ENCODE results near the gene PDE4C.

Gene PDE4C

DNA sequence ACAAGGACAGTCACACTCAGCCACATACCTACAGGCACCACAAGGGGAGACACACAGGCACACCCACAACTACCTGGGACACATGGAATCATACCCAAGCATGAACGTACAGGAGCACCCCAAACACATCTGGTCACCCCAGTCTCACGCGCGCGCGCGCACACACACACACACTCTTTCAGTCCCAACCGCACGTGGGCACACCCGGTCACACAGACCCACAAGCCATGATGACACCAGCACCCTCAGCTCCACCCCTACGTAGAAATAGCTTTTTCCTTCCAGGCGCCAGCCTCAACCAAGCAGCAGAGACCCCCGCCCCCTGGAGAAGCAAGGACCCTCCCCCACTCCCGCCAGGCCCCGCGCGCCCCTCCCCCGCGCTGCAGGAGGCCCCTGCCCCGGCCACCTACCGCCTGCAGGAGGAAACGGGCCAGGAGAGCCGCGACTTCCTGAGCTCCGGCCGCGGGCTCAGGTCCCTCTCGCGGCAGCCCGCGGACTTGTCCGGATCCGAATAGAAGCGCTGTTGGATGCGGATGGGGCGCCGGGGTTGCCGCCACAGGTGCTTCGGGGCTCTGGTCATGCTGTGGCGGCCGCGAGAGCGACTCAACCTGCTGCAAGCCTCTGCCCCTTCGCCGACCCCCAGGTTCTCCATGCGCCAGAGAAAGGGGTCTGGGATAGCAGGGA lies 6.4 kb upstream of the PDE4C start:
- Mint-ChIP-seq H3K27me3 (peaks cover 49% of the 10 kb centered on the region), H3K4me3 (no peak overlapping the region), H3K4me1 (no peaks in the 10 kb centered on the region), H3K36me3 (peaks cover 2% of the 10 kb centered on the region), H3K9me3 (no peaks in the 10 kb centered on the region), H3K27ac (no peak overlapping the region)

- Mint-ChIP-seq H3K36me3 (peaks cover 2% of the 10 kb centered on the region), H3K4me1 (peaks cover 1% of the 10 kb centered on the region), H3K9me3 (no peaks in the 10 kb centered on the region), H3K27ac (no peak overlapping the region), H3K4me3 (no peak overlapping the region), H3K27me3 (peaks cover 56% of the 10 kb centered on the region)
These were observed 5.5 kb upstream of the PDE4C start for GRCh38 chr19:18231775-18232174.

GRCh38 chr19:18230941-18231734 lies 4.9 kb upstream of the PDE4C start:
- H3K4me3 Mint-ChIP-seq: no peak overlapping the region
- peaks cover 2% of the 10 kb centered on the region for H3K36me3 Mint-ChIP-seq
- H3K27me3 Mint-ChIP-seq: peaks cover 56% of the 10 kb centered on the region
- no peaks in the 10 kb centered on the region for H3K9me3 Mint-ChIP-seq
- H3K4me1 Mint-ChIP-seq: peaks cover 3% of the 10 kb centered on the region
- H3K27ac Mint-ChIP-seq: no peak overlapping the region

DNA sequence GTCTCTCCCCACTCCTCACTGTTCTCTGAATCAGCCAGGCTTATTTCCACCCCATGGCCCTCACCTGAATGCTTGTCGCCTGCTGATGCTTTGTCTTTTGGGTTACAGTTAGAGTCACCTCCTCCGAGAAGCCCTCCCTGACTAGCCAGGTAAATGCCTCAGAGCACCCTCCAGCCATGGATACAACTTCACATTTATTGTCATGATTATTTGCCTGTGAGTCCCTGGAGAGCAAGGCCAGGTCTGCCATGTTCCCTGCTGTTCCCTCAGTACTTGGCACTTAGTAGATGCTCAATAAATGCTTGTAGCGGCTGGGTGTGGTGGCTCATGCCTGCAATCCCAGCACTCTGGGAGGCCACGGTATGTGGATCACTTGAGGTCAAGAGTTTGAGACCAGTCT lies 3.7 kb upstream of the PDE4C start:
- Mint-ChIP-seq H3K4me1 (peaks cover 11% of the 10 kb centered on the region), H3K27me3 (peaks cover 55% of the 10 kb centered on the region), H3K36me3 (peaks cover 2% of the 10 kb centered on the region), H3K9me3 (no peaks in the 10 kb centered on the region), H3K4me3 (no peak overlapping the region), H3K27ac (no peak overlapping the region)

DNA sequence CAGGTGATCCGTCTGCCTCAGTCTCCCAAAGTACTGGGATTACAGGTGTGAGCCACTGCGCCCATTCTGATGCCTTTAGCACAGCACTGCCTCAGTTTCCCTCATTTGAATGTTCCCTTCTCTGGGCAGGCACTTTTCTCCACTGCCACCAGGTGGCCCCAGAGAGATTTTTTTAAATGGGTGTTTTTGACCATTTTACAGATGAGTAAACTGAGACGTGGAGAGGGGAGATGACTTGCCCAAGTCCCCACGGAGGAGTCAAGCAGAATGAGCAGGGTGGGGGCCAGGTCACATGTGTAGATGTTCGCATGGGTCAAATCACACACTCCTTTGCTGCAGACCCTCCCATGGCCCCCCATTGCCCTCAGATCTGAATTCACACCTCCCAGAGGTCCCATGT lies 3.2 kb upstream of the PDE4C start:
- Mint-ChIP-seq H3K4me3 (no peak overlapping the region), H3K27me3 (peaks cover 59% of the 10 kb centered on the region), H3K36me3 (peaks cover 2% of the 10 kb centered on the region), H3K4me1 (peaks cover 15% of the 10 kb centered on the region), H3K27ac (no peak overlapping the region), H3K9me3 (no peaks in the 10 kb centered on the region)

DNA sequence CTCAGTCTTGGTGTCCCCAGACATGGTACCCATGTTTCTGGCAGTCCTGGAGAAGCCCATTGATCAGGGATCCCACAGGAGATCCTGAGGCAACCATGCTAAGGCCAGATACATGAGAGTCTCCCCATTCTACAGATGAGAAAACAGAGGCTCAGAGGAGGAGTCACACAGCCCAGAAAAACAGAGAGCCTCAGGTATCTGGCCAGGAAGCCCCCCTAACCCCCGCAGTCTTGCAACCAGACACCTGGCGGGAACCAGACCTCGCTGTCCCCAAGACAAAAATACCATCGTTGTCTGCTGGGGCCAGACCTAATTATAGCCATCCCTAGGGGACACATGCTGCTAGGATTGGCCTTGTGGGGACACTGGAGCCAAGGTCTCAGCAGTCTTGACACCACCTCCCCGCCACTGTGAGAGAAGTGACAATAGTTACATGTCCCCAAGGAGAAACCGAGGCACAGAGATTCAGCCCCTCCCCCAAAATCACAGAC lies 1.6 kb upstream of the PDE4C start:
- H3K27me3 Mint-ChIP-seq: peaks cover 57% of the 10 kb centered on the region
- H3K36me3 Mint-ChIP-seq: peaks cover 2% of the 10 kb centered on the region
- no peak overlapping the region for H3K27ac Mint-ChIP-seq
- H3K4me3 Mint-ChIP-seq: peak overlapping the region; percentile 26
- H3K4me1 Mint-ChIP-seq: peaks cover 20% of the 10 kb centered on the region
- H3K9me3 Mint-ChIP-seq: no peaks in the 10 kb centered on the region

DNA sequence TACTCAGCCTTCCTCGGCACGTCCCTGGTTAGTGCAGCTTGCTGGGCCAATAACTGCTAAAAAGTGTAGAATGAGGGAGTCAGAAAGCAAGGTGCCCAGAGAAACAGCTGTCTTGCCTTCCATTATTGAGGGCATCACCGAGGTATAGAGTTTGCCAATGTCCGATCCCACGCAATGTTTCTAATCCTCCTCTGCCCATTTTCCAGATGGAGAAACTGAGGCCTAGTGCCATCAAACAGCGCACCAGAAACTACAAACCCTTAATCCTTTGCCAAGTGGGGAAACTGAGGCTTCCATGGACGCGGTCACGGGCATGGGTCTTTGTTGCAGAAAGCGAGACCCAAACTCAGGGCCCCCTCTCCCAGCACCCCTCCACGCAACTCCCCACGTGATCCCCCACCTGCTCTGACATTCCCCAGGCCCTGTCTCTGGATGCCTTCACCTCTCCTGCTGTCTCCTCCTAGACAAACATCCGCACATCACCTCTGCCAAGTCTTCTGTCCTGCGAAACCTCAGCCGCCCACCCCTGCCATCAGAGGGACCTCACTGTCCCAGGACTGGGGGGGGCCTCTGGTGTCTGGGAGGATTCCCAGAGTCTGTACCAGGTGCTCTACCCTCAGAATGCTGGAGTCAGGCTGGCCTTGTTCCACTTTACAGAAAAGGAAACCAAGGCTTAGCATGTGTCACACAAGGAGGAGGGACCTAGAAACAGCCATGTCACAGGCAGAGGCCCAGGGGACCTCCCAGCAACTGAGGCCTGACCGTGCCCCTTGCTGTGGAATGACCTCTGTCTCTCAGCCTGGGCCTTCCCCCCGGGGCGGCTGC lies 930 bp upstream of the PDE4C start:
- Mint-ChIP-seq H3K4me3 (peak overlapping the region; percentile 47), H3K27ac (no peak overlapping the region), H3K36me3 (no peaks in the 10 kb centered on the region), H3K27me3 (peaks cover 55% of the 10 kb centered on the region), H3K4me1 (peaks cover 20% of the 10 kb centered on the region), H3K9me3 (no peaks in the 10 kb centered on the region)

DNA sequence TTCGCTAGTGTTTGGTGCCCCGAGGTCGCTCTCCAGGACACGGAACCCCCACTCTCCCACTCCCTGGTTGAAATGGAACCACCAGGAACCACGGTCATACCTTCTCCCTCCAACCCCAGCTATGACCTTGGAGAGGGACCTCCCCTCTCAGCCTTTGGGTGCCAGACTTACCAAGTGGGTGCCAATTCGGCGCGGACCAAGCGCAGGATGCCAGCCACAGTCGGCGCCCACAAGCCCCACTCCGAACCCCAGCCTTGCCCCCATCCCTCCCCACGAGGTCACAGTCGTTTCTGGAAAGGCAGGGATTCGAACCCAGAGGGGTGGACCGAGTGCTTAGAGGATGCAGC lies 910 bp downstream of the PDE4C start:
- Mint-ChIP-seq H3K9me3 (no peaks in the 10 kb centered on the region), H3K36me3 (no peaks in the 10 kb centered on the region), H3K27ac (no peak overlapping the region), H3K27me3 (peaks cover 48% of the 10 kb centered on the region), H3K4me3 (peak overlapping the region; percentile 87), H3K4me1 (peaks cover 20% of the 10 kb centered on the region)

DNA sequence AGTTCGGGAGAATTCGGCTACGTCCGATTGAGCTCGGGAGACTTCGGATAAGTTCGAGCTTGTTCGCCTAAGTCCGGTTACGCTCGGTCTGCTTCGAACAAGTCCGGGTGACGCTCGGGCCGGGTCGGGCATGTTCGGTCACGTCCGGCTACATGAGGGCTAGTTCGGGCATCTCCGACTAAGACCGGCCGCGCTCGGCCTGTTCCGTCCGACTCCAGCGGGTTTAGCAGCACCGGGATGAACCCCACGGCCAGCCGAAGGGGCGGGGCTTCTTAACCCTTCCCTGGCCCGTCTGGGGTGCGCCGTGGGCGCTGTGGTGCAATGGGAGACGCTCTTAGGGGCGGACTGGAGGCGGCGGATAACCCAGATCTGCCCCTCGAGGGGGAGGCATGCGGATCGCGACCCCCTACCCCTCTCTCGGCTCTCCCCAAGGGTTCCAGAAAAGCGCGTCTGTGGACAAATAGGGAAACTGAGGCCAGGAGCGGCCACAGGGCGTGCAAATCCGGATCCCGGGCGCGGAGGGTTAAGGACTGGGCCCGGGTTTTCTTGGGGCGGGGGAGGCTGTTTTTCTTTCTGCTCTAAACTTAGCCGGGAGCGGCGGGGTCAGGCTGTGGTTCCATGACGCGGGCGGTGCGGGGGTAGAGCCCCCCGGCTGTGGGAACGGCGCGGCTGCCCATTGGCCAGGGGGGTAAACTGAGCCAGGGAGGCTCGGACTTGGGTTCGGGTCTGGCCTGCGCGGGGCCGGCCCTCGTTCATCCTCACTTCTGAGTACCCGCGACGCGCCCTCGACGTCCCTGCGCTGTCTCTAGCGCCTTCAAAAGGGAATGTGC lies 1.5 kb downstream of the PDE4C start:
- Mint-ChIP-seq H3K4me1 (peaks cover 20% of the 10 kb centered on the region), H3K36me3 (no peaks in the 10 kb centered on the region), H3K27ac (peak overlapping the region; percentile 19), H3K27me3 (peaks cover 44% of the 10 kb centered on the region), H3K4me3 (peak overlapping the region; percentile 87), H3K9me3 (no peaks in the 10 kb centered on the region)

DNA sequence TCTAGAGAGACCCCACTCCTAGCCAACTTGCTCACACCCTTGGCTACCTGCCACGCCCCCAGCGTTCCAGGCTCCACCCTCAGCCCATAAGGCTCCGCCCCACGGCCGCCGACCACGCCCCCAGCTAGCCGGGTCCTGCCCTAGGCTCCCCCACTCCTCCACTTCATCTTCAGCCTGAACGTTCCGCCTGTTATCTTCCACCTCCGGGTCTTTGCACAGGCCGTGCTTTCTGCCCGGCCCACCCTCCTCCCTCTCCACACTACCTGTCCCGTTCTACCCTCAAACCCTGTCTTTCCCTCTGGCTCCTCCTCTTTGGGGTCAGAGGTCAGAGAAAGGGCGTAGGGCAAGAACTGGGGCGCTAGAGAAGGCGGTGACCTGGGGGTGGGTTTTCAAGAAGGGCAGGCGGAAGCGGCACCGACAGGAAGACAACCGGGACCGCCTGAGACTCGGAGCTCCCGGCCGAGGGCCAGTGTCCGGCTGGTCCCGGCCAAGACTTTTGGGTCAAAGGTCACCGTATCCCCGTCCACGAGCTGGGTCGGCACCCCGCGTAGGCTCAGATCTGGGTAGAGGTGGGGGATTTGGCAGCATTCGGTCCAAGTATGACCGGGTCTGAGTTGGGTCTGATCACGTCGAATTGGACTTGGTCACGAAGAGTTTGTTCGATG lies 2.2 kb downstream of the PDE4C start:
- no peaks in the 10 kb centered on the region for H3K36me3 Mint-ChIP-seq
- H3K4me1 Mint-ChIP-seq: peaks cover 20% of the 10 kb centered on the region
- peaks cover 40% of the 10 kb centered on the region for H3K27me3 Mint-ChIP-seq
- peak overlapping the region; percentile 19 for H3K27ac Mint-ChIP-seq
- no peaks in the 10 kb centered on the region for H3K9me3 Mint-ChIP-seq
- H3K4me3 Mint-ChIP-seq: peak overlapping the region; percentile 87

DNA sequence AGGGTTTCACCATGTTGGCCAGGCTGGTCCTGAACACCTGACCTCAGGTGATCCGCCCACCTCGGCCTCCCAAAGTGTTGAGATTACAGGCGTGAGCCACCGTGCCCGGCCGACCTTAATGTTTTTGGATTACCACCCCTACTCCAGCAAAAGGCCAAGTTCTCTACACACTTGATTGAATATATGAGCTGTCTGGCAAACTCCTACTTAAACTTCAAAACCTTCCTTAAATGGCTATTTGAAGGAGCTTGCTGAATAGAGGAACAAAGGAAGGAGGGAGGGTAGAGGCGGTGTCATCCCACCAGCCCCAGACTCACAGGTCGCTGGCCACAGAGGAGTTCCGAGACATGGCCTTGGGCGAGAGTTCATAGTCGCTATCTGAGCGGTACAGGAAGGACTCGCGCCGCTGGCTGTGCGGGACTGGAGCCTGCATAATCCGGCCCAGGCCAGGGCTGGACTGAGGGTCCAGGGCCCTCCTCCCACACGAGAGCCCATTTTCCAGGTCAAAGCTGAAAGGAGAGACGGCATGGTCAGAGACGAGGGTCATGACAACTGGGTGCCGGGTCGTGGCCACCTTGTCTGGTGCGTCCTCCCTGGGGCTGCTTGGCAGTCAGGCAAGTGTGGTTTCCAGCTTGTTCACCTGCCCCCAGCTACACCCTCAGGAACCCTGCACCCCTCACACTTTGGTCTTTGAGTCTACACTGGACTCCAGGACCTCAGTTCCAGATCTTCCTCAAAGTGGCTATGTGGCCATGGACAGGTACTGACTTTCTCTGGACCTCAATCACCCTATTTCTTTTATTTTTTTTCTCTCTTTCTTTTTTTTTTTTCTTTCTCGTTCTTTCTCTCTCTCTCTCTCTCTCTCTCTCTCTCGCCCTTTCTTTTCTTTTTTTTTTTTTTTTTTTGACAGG lies 4.2 kb downstream of the PDE4C start:
- H3K36me3 Mint-ChIP-seq: no peaks in the 10 kb centered on the region
- peaks cover 31% of the 10 kb centered on the region for H3K27me3 Mint-ChIP-seq
- peaks cover 20% of the 10 kb centered on the region for H3K4me1 Mint-ChIP-seq
- no peaks in the 10 kb centered on the region for H3K9me3 Mint-ChIP-seq
- no peak overlapping the region for H3K27ac Mint-ChIP-seq
- H3K4me3 Mint-ChIP-seq: no peak overlapping the region

GRCh38 chr19:18220632-18221275 lies 5.5 kb downstream of the PDE4C start:
- no peak overlapping the region for H3K4me3 Mint-ChIP-seq
- no peaks in the 10 kb centered on the region for H3K9me3 Mint-ChIP-seq
- H3K4me1 Mint-ChIP-seq: peaks cover 15% of the 10 kb centered on the region
- H3K27ac Mint-ChIP-seq: no peak overlapping the region
- H3K27me3 Mint-ChIP-seq: peaks cover 22% of the 10 kb centered on the region
- H3K36me3 Mint-ChIP-seq: no peaks in the 10 kb centered on the region

DNA sequence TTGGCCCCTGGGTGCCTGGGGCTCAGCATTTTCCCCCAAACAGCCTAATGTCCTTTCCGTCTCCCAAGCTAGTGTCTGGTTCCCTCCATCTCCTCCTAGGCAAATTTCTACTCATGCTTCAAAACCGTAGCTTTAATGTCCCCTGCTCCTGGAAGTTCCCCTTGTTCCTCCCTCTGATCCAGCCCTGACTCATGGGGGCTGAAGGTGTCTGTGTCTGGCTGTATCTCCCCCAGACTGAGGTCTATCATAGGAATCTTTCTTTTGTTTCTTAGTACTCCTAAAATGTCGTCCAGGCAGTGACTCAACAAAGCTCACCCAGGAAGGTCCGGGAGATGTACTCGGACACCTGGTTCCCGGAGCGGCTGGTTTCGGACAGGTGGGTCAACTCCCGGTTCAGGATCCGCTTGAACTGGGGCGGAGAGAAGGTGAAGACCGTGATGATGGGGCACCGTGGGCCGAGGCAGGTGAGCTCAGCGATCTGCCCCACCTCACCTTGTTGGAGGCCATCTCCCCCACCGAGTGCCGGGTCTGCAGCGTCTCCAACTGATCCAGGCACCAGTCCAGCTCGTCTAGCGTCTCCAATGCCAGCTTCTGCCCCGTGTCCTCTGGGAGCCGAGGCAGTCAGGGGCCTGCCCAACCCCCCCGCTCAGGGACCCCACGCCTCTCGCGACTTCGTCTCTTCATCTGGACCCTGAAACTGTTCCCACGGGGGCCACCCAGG lies 6.2 kb downstream of the PDE4C start:
- H3K27me3 Mint-ChIP-seq: peaks cover 16% of the 10 kb centered on the region
- H3K36me3 Mint-ChIP-seq: no peaks in the 10 kb centered on the region
- H3K9me3 Mint-ChIP-seq: no peaks in the 10 kb centered on the region
- peak overlapping the region; percentile 2 for H3K27ac Mint-ChIP-seq
- H3K4me1 Mint-ChIP-seq: peaks cover 9% of the 10 kb centered on the region
- no peak overlapping the region for H3K4me3 Mint-ChIP-seq

All from activated naive CD4-positive, alpha-beta T cell treated with anti-CD3 and anti-CD28 coated beads, Interleukin-2, amount 50 U/mL, for 24 hours (primary cell).